Measurements from ENCODE around the gene WDR27.

GRCh38 chr6:169661391-169661756 is 40.5 kb downstream of the WDR27 start:
- TF ChIP-seq POLR2A (IDR thresholded peaks at IDR 0.05) (no peak), CTCF (IDR thresholded peaks at IDR 0.05) (no peak)

All from sigmoid colon (tissue), 3 donors.